Measurements from ENCODE around the gene SLC17A9. TPM values are rescaled to one million over a fixed set of nuclear protein-coding genes. Genes with fewer than 3 reads are reported as not detected.

SLC17A9 gene
- total RNA-seq: 33.0 and 44.6 TPM in 2 replicates
- total RNA-seq (2013): 18.3 TPM
- polyA plus RNA-seq: 141 and 195 TPM in 2 replicates
- polyA minus RNA-seq: 25.6 and 54.8 TPM in 2 replicates

DNA sequence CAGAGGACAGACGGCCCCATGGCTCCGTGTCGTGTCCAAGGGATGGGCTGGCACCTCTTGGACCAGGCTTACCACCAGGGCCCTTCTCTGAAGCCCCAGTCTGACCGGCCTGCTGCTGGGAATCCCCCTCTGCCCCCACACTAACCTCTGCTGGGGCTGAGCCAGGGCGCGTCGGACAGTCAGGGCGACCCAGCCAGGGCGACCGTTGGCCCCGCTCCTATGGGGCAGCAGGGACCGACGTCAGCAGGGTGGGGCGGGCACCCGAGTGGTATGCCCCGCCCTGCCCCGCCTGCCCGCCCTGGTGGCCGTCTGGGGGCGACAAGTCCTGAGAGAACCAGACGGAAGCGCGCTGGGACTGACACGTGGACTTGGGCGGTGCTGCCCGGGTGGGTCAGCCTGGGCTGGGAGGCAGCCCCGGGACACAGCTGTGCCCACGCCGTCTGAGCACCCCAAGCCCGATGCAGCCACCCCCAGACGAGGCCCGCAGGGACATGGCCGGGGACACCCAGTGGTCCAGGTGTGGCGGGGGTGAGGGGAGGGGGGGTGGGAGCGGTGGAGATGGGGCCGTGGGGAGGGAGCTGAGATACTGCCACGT lies at the start of gene SLC17A9:
SLC17A9 (plus strand) TSS at position 337 of the 595 bp plus-strand sequence; CDS start at position 459, 122 bp downstream.
- Mint-ChIP-seq H3K4me3 (peak within 1 kb of the TSS; percentile 85), H3K4me1 (peaks cover 41% of the 10 kb centered on the region), H3K27ac (peak within 1 kb of the TSS; percentile 92), H3K27me3 (no peaks in the 10 kb centered on the region), H3K9me3 (ENCODE audit: insufficient read depth) (no peaks in the 10 kb centered on the region)
- Histone ChIP-seq H3K9ac (ENCODE audit: low read length) (peak within 1 kb of the TSS; percentile 71), H3K4me1 (ENCODE audit: control insufficient read depth in 2 of 2, insufficient read depth in 2 of 2, low read length in 2 of 2) (peaks cover 28 to 40% of the 10 kb centered on the region in 2 donors), H3K27me3 (replicated peaks in 1 of 4; ENCODE audit: control extremely low read depth in 1 of 4, control insufficient read depth in 3 of 4, insufficient read depth in 4 of 4, low read length in 3 of 4) (no peaks in the 10 kb centered on the region), H3K27ac (ENCODE audit: low read length in 2 of 2) (peak within 1 kb of the TSS; percentile 82 to 91), H3K4me3 (ENCODE audit: control extremely low read depth in 1 of 5, extremely low read depth in 1 of 5, insufficient read depth in 1 of 5, low read depth in 2 of 5, low read length in 4 of 5) (peak within 1 kb of the TSS; percentile 35 to 62 (median 54)), H3K9me3 (ENCODE audit: control extremely low read depth in 1 of 3, control insufficient read depth in 2 of 3, insufficient read depth in 1 of 3, low read length in 2 of 3) (peaks cover 0 to 3% (median 0%) of the 10 kb centered on the region in 3 donors), H3K79me2 (ENCODE audit: control insufficient read depth, insufficient read depth, low read length) (peaks cover 77% of the 10 kb centered on the region), H4K20me1 (ENCODE audit: control insufficient read depth, insufficient read depth, low read length, poor library complexity, severe bottlenecking) (peaks cover 15% of the 10 kb centered on the region), H3K36me3 (replicated peaks in 1 of 2; ENCODE audit: control extremely low read depth in 1 of 2, control insufficient read depth in 1 of 2, extremely low read depth in 1 of 2, insufficient read depth in 2 of 2, low read length in 1 of 2) (peaks cover 0 to 39% of the 10 kb centered on the region in 2 experiments), H3K4me2 (replicated peaks; ENCODE audit: low read depth, low read length, poor library complexity, severe bottlenecking) (peak within 1 kb of the TSS; percentile 81), H2AFZ (ENCODE audit: insufficient read depth, low read depth, low read length, poor library complexity, severe bottlenecking) (peak within 1 kb of the TSS; percentile 83)
- DNase-seq (peak; percentile 76), ATAC-seq (ENCODE audit: low read depth) (peak; percentile 39)
- intact Hi-C loops (cut with micrococcal nuclease): loop anchor here (5.0 to 10.0 kb wide), 6 partner anchors 35 to 942 kb away; partner anchors contain the start of genes BHLHE23, DNAJC5, MRGBP and MTG2
- ChIA-PET CTCF (interaction anchor here (1.3 to 3.5 kb wide), 4 partner anchors 14 to 56 kb away, joined by 4 to 24 read pairs (median 6); partner anchors contain the start of gene GID8), POLR2A (interaction anchor here (2.7 kb wide), 2 partner anchors 15 to 26 kb away, joined by 15 to 42 read pairs; partner anchors contain the start of genes DIDO1 and GID8)
- TF ChIP-seq EZH2 (IDR thresholded peaks at IDR 0.05; ENCODE audit: borderline replicate concordance, insufficient read depth, low read depth, low read length, poor library complexity, severe bottlenecking): no peak
- TF ChIP-seq CTCF (IDR thresholded peaks at IDR 0.05): no peak
- under 1% methylated on average over 30 of the region's 37 CpGs for WGBS (ENCODE audit: insufficient coverage)

Data from B cell (primary cell).